Liver (tissue), 9 donors: ENCODE data around the gene ALDH1L1. TPM values are rescaled to one million over a fixed set of nuclear protein-coding genes. Genes with fewer than 3 reads are reported as not detected.

ENCODE experiments used
- DNase-seq: peaks from one replicate; pipeline ENCODE4 v3.0.0-alpha.2; 2017; ENCODE audit warnings: low spot score
- H3K27ac ChIP-seq, 2 donors: one replicate each; pipeline ENCODE4 v1.7.0; 2013; ENCODE audit warnings: inconsistent platforms in 2 of 2, low read length in 2 of 2, control low read depth in 1 of 2, low read depth in 1 of 2, mild to moderate bottlenecking in 1 of 2
- H3K27me3 ChIP-seq, 4 donors: one replicate each; pipeline versions ENCODE4 v1.6.1 to v1.7.0; 2013; ENCODE audit warnings: low read length in 3 of 4, inconsistent platforms in 1 of 4, mild to moderate bottlenecking in 1 of 4, moderate library complexity in 1 of 4; ENCODE audit not compliant: control insufficient read depth in 4 of 4, insufficient read depth in 4 of 4
- H3K36me3 ChIP-seq, 4 donors: one replicate each; pipeline versions ENCODE4 v1.6.1 to v1.7.0; 2013; ENCODE audit warnings: low read length in 3 of 4, mild to moderate bottlenecking in 3 of 4, low read depth in 1 of 4, moderate library complexity in 1 of 4; ENCODE audit not compliant: control insufficient read depth in 4 of 4, insufficient read depth in 3 of 4
- H3K4me1 ChIP-seq, 4 donors: one replicate each; pipeline versions ENCODE4 v1.6.1 to v1.7.0; 2013; ENCODE audit warnings: low read length in 3 of 4, mild to moderate bottlenecking in 3 of 4, moderate library complexity in 1 of 4; ENCODE audit not compliant: control insufficient read depth in 4 of 4, insufficient read depth in 4 of 4
- H3K4me3 ChIP-seq, 3 donors: one replicate each; pipeline versions ENCODE4 v1.6.1 to v1.7.0; 2013; ENCODE audit warnings: low read length in 3 of 3, control low read depth in 1 of 3, low read depth in 1 of 3, mild to moderate bottlenecking in 1 of 3
- H3K9ac ChIP-seq, 2 donors: one replicate each; pipeline ENCODE4 v1.7.0; 2013; ENCODE audit warnings: low read length in 2 of 2, mild to moderate bottlenecking in 2 of 2, moderate library complexity in 2 of 2, control low read depth in 1 of 2, low read depth in 1 of 2
- H3K9me3 ChIP-seq, 4 donors: one replicate each; pipeline versions ENCODE4 v1.6.1 to v1.7.0; 2013; ENCODE audit warnings: low read length in 3 of 4; ENCODE audit not compliant: control insufficient read depth in 4 of 4
- ATF3 ChIP-seq: IDR thresholded peaks from 2 replicates; pipeline ENCODE4 v1.6.1; 2016; ENCODE audit warnings: antibody characterized with exemption
- FOXA1 ChIP-seq: IDR thresholded peaks from 2 replicates; pipeline ENCODE4 v1.6.1; 2016; ENCODE audit warnings: antibody characterized with exemption
- FOXA2 ChIP-seq: IDR thresholded peaks from 2 replicates; pipeline ENCODE4 v1.6.1; 2016; ENCODE audit warnings: antibody characterized with exemption
- GABPA ChIP-seq, 2 donors: IDR thresholded peaks in 1 of 2; conservative IDR thresholded peaks in 1 of 2; 2 replicates each; pipeline ENCODE4 v1.6.1; 2016; ENCODE audit warnings: antibody characterized with exemption in 2 of 2, mild to moderate bottlenecking in 1 of 2, moderate library complexity in 1 of 2
- HNF4A ChIP-seq, 2 donors: conservative IDR thresholded peaks; 2 replicates each; pipeline ENCODE4 v1.6.1; 2016; ENCODE audit warnings: antibody characterized with exemption in 2 of 2, mild to moderate bottlenecking in 2 of 2
- HNF4G ChIP-seq: IDR thresholded peaks from 2 replicates; pipeline ENCODE4 v1.6.1; 2016; ENCODE audit warnings: antibody characterized with exemption
- MAX ChIP-seq: IDR thresholded peaks from 2 replicates; pipeline ENCODE4 v1.6.1; 2016; ENCODE audit warnings: antibody characterized with exemption
- NR2F2 ChIP-seq: IDR thresholded peaks from 2 replicates; pipeline ENCODE4 v1.6.1; 2016; ENCODE audit warnings: antibody characterized with exemption
- RAD21 ChIP-seq, 2 donors: IDR thresholded peaks; 2 replicates each; pipeline ENCODE4 v1.6.1; 2016; ENCODE audit warnings: antibody characterized with exemption in 2 of 2, mild to moderate bottlenecking in 2 of 2
- TAF1 ChIP-seq: conservative IDR thresholded peaks from 2 replicates; pipeline ENCODE4 v1.6.1; 2016; ENCODE audit warnings: antibody characterized with exemption, mild to moderate bottlenecking
- YY1 ChIP-seq: IDR thresholded peaks from 2 replicates; pipeline ENCODE4 v1.6.1; 2016; ENCODE audit warnings: antibody characterized with exemption, mild to moderate bottlenecking
- WGBS: extraction: QIAGEN DNeasy Blood & Tissue Kit; methylation state at CpG from one replicate; pipeline ENCODE4 v1.1.7; 2013; 5-methylcytosine and 5-hydroxymethylcytosine counted together
- polyA plus RNA-seq, 2 donors: library from polyadenylated mRNA; stranded (reverse) in 1 of 2; unstranded in 1 of 2; fragments of 200-250 nt in 1 of 2; fragments of >200 nt in 1 of 2; fragmentation: Nextera tagmentation in 1 of 2; extraction: Ambion mirVana in 1 of 2; gene quantifications; one replicate each; pipeline versions ENCODE4 v1.2.1 to v1.2.3, GENCODE V29; 2013 to 2015
- total RNA-seq, 2 donors: library from RNA; depleted of rRNA; stranded (reverse); fragments of >200 nt; gene quantifications; one replicate each; pipeline ENCODE4 v1.2.3, GENCODE V29; 2014
- TF ChIP-seq, protein P1 (sequence below): IDR thresholded peaks from 2 replicates; pipeline ENCODE4 v1.6.1; 2016; ENCODE audit warnings: antibody characterized with exemption, mild to moderate bottlenecking
- donor health status: healthy.
- donor health status: healthy.
- donor health status: healthy.
- donor health status: healthy.
- donor health status: healthy.

Gene ALDH1L1
- total and polyA plus RNA-seq, 4 donors: 46.7 to 234 (median 147) TPM

DNA sequence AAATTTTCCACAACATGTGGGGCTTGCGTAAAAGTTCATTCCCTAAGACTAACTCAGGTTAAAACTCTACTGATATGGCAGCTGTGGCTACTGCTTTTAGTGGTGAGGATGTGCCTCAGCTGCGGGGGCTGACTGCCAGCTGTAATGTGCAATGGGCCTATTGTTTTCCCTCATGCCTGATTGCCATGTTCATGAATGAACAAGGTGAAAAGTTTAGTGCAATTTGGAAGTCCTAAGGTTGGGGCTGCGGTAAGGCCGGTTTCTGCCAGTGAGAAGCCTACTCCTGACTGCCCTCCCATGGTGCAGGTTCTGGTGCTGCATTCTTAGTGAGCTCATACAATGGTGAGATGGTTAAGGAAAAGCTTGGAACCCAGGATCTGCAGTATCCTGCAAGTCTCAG is 10.9 kb upstream of the ALDH1L1 start:
- H3K36me3 ChIP-seq: peaks cover 0 to 2% (median 0%) of the 10 kb centered on the region in 4 donors
- H3K27ac ChIP-seq: no peak overlapping the region
- H3K27me3 ChIP-seq: no peaks in the 10 kb centered on the region
- no peaks in the 10 kb centered on the region for H3K9me3 ChIP-seq
- H3K4me1 ChIP-seq: peaks cover 6 to 33% (median 18%) of the 10 kb centered on the region in 4 donors
- peak in 1 of 2 donors; percentile 23 for TF ChIP-seq RAD21 (IDR thresholded peaks at IDR 0.05)
- TF ChIP-seq, protein P1, sequence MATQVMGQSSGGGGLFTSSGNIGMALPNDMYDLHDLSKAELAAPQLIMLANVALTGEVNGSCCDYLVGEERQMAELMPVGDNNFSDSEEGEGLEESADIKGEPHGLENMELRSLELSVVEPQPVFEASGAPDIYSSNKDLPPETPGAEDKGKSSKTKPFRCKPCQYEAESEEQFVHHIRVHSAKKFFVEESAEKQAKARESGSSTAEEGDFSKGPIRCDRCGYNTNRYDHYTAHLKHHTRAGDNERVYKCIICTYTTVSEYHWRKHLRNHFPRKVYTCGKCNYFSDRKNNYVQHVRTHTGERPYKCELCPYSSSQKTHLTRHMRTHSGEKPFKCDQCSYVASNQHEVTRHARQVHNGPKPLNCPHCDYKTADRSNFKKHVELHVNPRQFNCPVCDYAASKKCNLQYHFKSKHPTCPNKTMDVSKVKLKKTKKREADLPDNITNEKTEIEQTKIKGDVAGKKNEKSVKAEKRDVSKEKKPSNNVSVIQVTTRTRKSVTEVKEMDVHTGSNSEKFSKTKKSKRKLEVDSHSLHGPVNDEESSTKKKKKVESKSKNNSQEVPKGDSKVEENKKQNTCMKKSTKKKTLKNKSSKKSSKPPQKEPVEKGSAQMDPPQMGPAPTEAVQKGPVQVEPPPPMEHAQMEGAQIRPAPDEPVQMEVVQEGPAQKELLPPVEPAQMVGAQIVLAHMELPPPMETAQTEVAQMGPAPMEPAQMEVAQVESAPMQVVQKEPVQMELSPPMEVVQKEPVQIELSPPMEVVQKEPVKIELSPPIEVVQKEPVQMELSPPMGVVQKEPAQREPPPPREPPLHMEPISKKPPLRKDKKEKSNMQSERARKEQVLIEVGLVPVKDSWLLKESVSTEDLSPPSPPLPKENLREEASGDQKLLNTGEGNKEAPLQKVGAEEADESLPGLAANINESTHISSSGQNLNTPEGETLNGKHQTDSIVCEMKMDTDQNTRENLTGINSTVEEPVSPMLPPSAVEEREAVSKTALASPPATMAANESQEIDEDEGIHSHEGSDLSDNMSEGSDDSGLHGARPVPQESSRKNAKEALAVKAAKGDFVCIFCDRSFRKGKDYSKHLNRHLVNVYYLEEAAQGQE: no peak
- DNase-seq: no peak
- WGBS: 95% methylated on average over 4 of the region's 4 CpGs
- H3K4me3 ChIP-seq: no peak overlapping the region
- no peak overlapping the region for H3K9ac ChIP-seq

DNA sequence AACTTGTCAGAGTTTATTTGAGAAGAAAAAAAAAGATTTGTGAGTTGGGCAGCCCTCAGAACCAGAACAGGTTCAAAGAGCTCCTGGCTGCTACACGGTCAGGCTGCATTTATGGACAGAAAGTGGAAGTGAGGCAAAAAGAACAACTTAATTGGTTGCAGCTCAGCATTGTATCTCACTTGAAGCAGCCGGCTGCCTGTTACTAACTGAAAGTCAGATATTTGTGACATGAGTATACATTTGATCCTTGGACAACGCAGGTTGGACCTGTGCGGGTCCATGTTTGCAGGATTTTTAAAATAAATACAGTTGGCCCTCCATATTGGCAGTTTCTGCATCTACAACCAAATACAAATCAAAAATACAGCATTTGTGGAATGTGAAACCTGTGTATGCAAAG is 7.5 kb upstream of the ALDH1L1 start:
- peaks cover 0 to 2% (median 0%) of the 10 kb centered on the region in 4 donors for H3K36me3 ChIP-seq
- H3K9me3 ChIP-seq: no peaks in the 10 kb centered on the region
- peaks cover 12 to 57% (median 38%) of the 10 kb centered on the region in 4 donors for H3K4me1 ChIP-seq
- H3K9ac ChIP-seq: peak overlapping the region in 1 of 2 donors; percentile 67
- H3K4me3 ChIP-seq: no peak overlapping the region
- H3K27me3 ChIP-seq: no peaks in the 10 kb centered on the region
- no peak for TF ChIP-seq HNF4G
- TF ChIP-seq YY1: peak; percentile 21
- no peak for TF ChIP-seq ATF3
- TF ChIP-seq MAX: no peak
- peak in 1 of 2 donors; percentile 15 for TF ChIP-seq HNF4A (conservative IDR thresholded peaks at IDR 0.05)
- no peak for TF ChIP-seq NR2F2
- no peak for TF ChIP-seq FOXA1
- no peak for TF ChIP-seq GABPA (IDR thresholded peaks at IDR 0.05 in 1 of 2, conservative IDR thresholded peaks at IDR 0.05 in 1 of 2)
- no peak for TF ChIP-seq FOXA2
- 35% methylated on average over 4 of the region's 4 CpGs for WGBS
- peak overlapping the region; percentile 58 to 97 for H3K27ac ChIP-seq
- no peak for DNase-seq

GRCh38 chr3:126186749-126187148 is 6.4 kb upstream of the ALDH1L1 start:
- no peak overlapping the region for H3K4me3 ChIP-seq
- peaks cover 0 to 2% (median 0%) of the 10 kb centered on the region in 4 donors for H3K36me3 ChIP-seq
- 57% methylated on average over 9 of the region's 9 CpGs for WGBS
- DNase-seq: no peak
- H3K4me1 ChIP-seq: peaks cover 12 to 65% (median 38%) of the 10 kb centered on the region in 4 donors
- peak overlapping the region; percentile 92 to 97 for H3K27ac ChIP-seq
- peak overlapping the region in 1 of 2 donors; percentile 16 for H3K9ac ChIP-seq
- H3K27me3 ChIP-seq: no peaks in the 10 kb centered on the region
- no peak for TF ChIP-seq TAF1
- TF ChIP-seq HNF4G: peak; percentile 2
- TF ChIP-seq YY1: peak; percentile 9
- H3K9me3 ChIP-seq: no peaks in the 10 kb centered on the region
